HG02759 (cell line): Measurements from ENCODE around the gene EPS8L1.
"Not testable (repeated sequence)": the region's sequence is repeated elsewhere in the genome, so short reads cannot be mapped to it uniquely, and the experiment has no call there.

Experiments used
- ATAC-seq: cut with Tn5 transposase; IDR thresholded peaks from one replicate; pipeline ENCODE4 v1.9.1; 2021; ENCODE audit warnings: mild to moderate bottlenecking, moderate library complexity; ENCODE audit not compliant: unreplicated experiment

The EPS8L1 gene

GRCh38 chr19:55075371-55075998 is at the start of gene EPS8L1:
Gene EPS8L1 (plus strand): TSS chr19:55075869. CDS start chr19:55076445, 576 bp downstream.
- ATAC-seq, result no peak

DNA sequence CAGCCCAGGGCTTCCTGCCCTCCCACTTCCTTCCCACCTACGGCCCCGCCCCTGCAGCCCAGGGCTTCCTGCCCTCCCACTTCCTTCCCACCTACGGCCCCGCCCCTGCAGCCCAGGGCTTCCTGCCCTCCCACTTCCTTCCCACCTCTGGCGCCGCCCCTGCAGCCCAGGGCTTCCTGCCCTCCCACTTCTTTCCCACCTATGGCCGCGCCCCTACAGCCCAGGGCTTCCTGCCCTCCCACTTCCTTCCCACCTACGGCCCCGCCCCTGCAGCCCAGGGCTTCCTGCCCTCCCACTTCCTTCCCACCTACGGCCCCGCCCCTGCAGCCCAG is 48.6 kb upstream of the EPS8L1 start:
- not testable (repeated sequence) for ATAC-seq

GRCh38 chr19:55027472-55028337 is 48.0 kb upstream of the EPS8L1 start:
- ATAC-seq, result no peak

DNA sequence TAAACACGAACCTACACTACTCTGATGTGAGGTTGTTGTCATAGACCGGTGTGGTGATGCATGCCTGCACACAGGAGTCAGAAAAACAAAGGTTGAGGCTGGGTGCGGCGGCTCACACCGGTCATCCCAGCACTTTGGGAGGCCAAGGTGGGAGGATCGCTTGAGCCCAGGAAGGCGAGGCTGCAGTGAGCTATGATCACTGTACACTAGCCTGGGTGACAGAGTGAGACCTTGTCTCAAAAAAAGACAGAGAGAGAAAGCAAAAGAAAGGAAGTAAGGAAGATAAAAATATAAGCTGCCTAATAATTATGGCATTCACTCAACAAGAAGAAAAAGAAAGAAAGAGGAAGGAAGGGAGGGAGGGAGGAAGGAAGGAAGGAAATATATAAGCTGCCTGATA is 46.9 kb upstream of the EPS8L1 start:
- ATAC-seq, result no peak

DNA sequence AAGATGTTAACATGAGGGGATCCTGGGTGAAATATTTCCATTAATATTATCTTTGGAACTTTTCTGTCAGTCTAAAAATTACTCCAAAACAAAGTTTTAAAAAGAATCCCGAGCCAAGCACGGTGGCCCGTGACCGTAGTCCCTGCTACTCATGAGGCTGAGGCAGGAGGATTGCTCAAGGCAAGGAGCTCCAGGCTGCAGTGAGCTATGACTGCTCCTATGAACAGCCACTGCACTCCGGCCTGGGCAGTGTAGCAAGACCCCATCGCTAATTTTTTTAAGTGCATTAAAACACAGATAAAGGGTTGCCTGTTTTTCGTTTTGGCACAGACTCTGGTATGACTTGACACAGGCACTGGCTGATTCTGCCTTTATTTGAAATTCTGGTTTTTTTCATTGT is 44.5 kb upstream of the EPS8L1 start:
- ATAC-seq, result no peak

DNA sequence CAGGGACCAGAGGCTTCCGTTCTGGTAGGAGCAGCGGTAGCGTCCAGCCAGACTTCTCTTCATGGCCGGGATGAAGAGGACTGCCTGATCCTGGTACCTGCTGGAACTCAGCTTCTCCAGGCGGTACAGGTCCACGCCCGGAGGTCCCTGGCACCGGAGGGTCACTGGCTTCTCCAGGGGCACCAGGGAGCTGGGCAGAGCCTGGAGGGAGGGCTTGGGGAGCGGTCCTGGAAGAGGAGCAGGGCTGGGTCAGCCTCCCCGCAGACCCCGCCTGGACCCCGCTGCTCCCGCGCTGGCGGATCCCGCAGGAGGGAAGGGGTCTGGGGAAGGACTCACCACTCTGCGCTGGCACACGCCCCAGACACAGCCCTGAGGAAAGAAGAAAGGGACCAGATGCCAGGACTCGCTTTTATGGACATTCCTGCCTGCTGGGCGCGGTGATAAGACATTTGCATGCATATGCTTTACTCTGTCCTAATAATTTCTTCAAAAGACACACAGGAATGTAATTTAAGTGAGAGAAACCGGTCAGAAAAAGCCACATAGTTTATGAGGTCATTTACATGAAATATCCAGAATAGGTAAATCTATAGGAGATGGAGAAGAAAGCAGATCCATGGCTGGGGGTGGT is 43.4 kb upstream of the EPS8L1 start:
- no peak for ATAC-seq

DNA sequence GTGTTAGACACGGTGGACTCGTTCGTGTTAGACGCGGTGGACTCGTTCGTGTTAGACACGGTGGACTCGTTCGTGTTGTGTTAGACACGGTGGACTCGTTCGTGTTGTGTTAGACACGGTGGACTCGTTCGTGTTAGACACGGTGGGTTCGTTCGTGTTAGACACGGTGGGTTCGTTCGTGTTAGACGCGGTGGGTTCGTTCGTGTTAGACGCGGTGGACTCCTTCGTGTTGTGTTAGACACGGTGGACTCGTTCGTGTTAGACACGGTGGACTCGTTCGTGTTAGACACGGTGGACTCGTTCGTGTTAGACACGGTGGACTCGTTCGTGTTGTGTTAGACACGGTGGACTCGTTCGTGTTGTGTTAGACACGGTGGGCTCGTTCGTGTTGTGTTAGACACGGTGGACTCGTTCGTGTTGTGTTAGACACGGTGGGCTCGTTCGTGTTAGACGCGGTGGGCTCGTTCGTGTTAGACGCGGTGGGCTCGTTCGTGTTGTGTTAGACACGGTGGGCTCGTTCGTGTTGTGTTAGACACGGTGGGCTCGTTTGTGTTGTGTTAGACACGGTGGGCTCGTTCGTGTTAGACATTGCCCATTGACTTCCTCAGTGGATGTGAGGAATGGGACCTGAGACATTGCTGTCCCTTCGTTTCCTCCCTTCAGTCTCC is 42.6 kb upstream of the EPS8L1 start:
- not testable (repeated sequence) for ATAC-seq

GRCh38 chr19:55034751-55035150 is 40.9 kb upstream of the EPS8L1 start:
- ATAC-seq, result no peak

- no peak for ATAC-seq
Observed at GRCh38 chr19:55036058-55036457, 39.6 kb upstream of the EPS8L1 start.

DNA sequence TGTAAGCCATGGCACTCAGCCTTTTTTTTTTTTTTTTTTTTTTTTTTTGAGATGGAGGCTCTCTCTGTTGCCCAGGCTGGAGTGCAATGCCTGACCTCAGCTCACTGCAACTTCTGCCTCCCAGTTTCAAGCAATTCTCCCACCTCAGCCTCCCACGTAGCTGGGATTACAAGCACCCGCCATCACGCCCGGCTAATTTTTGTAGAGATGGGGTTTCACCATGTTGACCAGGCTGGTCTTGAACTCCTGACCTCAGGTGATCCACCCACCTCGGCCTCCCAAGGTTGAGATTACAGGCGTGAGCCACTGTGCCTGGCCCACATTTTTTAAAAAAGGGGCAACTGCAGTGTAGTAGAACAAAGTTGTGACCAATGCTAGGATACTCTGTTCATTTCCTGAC is 38.1 kb upstream of the EPS8L1 start:
- ATAC-seq, result not testable (repeated sequence)

- ATAC-seq, result not testable (repeated sequence)
Observed at GRCh38 chr19:55040654-55041053, 35.0 kb upstream of the EPS8L1 start.

- ATAC-seq, result no peak
Observed at GRCh38 chr19:55041244-55041626, 34.4 kb upstream of the EPS8L1 start.

DNA sequence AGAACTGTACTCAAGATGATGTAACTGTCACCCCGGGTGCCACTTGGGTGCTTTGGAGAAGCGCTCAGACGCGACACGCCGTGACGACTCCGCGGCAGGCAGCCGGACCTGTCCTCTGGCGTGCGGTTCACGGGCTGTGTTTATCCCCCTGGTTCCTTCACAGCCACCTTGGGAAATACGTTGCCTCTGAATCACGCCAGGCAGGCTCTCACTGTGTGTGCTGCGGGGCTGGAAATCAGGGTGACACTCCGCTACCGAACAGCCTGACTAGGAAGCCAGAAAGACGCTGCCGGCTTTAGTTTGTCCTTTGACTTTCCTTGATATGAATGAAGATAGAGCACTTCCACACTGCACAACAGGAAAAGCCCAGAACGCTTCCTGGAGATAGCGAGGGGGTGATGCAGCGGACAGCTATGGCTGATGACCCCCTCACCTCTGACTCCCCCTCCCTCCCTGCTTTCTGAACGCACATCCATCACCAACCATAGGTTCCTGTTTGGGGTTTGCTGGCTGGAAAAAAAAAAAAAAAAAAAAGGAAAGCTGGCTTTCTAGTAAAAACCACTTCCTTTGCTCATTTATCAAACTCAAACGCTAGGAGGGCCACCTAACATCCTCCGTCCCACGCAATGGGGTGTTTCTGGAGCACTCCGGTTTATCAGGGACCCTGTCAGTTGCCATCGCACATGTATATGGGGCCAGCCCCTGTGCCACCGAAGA is 33.9 kb upstream of the EPS8L1 start:
- no peak for ATAC-seq

- ATAC-seq, result no peak
Observed at GRCh38 chr19:55042344-55042678, 33.4 kb upstream of the EPS8L1 start.

DNA sequence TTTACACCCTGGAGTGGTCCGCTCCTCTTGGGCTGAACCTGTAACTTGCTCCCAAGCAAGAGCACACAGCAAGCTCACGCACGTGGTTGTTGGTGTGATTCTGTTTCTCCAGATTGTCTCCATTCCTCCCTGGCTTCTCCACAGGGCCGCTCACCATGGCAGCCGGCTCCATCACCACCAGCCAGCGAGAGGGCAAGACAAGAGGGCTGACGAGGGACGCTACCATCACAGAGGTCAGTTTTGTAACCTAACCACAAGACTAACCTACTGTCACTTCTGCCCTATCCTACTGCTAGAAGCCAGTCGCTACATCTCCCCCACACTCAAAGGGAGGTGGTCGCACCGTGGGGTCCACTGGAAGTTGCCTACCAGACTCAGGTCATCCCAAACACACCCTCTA is 33.0 kb upstream of the EPS8L1 start:
- ATAC-seq, result no peak

GRCh38 chr19:55044286-55044685 is 31.4 kb upstream of the EPS8L1 start:
- no peak for ATAC-seq

DNA sequence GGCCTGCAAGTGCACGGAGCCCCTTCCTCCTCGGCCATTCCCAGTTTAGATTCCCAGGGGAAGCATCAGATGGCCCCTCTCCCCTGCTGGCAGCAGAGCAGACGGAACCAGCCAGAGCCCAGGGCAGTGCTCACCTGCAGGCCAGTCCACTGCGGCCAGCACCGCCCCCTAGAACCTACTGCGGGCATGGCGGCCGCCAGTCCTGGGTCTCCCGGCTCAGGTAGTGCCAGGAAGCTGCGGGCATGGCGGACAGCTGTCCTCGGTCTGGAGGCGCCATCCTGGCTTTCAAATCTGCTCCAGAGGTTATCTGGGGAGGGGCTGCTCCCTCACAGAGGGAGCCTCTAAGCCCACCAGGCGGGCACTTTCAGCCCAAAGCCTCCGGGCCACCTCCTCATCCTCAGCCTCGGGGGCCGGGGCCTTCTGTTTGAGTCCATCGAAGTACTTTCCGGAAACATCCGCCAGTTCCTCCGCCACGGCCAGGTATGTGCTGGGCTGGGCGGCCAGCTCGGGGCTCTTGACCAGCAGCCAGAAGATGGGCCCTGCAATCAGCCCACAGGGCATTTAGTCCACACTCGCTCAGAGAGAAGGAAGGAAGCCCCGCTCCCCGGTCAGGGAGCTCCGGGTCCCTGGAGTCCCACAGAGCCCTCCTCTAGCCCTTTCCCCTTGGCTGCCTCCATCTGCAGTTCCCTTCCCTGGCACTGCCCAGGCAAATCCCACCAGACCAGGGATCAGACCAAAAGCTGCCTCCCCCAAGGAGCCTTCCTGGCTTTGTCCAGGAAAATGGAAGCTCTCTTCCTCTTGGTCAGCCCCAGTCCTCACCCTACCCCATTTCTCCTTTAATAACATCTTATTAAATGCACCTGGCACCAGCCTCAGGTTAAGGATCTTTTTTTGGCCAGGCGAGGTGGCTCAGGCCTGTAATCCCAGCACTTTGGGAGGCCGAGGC is 30.6 kb upstream of the EPS8L1 start:
- ATAC-seq, result no peak

DNA sequence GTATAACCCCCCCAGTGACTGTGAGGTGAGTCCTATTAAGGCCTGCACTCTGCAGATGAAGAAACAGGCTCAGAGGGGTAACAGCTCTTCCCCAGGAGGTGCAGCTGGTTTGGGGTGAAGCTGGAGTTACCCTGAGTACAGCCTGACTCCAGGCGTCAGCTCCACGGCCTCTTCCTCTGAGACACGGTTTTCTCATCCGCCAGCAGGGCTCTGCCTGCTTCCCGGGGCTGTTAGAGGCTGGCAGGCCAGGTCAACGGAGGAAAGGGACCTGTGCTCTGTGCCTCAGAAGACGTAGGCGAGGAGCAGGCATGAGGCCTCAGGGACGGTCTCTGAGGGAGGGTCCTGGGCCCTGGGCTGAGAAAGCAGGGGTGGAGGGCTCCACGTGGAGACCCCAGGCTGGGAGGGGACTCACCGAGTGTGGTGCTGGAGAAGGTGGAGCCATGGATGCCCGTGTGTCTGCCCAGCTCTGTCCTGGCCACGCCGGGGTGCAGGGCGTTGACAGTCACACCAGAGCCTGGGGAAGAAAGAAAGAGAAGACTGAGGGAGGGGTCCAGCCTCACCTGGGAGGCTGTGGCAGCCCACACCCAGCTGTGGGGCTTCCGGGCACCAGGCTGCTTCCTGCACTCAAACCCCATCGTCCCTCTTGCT is 28.6 kb upstream of the EPS8L1 start:
- no peak for ATAC-seq

DNA sequence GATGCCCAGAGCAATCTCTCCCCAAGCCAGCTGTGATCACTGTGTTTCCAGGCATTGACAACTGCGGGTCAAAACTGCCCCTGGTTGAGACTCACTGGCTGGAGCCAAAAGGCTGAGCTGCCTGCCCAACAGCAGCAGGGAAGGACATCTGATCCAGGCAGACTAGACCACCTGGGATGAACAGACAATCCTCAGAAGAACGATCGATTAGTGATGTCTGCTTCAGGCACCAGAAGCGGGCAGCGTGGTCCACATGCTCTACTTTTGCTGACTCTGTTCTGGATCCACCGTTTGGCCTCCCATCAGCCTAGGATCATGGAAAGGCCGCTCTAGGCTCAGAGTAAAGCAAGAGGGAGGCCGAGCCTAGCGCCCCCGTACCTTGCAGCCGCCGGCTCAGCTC is 27.7 kb upstream of the EPS8L1 start:
- no peak for ATAC-seq
